GM12892 (cell line): ENCODE data around the gene CFB.

Experiments
- POLR2A ChIP-seq: IDR thresholded peaks from 2 replicates; pipeline ENCODE4 v1.6.1; 2011; ENCODE audit warnings: low read depth, low read length, control low read depth
- POLR2AphosphoS5 ChIP-seq: IDR thresholded peaks from 2 replicates; pipeline ENCODE4 v1.6.1; 2011; ENCODE audit warnings: low read depth, low read length, control low read depth
- TAF1 ChIP-seq: IDR thresholded peaks from 2 replicates; pipeline ENCODE4 v1.6.1; 2011; ENCODE audit warnings: low read depth, mild to moderate bottlenecking, control low read depth, low read length, borderline replicate concordance

GRCh38 chr6:31949926-31950548, 4.1 kb downstream of the CFB start:
- TF ChIP-seq POLR2A (no peak), POLR2AphosphoS5 (no peak), TAF1 (no peak)
